Head of caudate nucleus (tissue), 42 donors: ENCODE measurements around the gene SLC35G6.

Experiments
- DNase-seq, 42 donors: peaks; one replicate each; pipeline versions ENCODE4 v3.0.0 to v3.0.0-alpha.2; 2020 to 2021; ENCODE audit warnings: mixed read lengths in 7 of 42
- intact Hi-C: fragments of 100-400 bp; cut with DNase I; formaldehyde crosslinking; loops from one replicate; pipeline ENCODE4 v1.15.0; 2022

The SLC35G6 gene

GRCh38 chr17:7493941-7494340 lies 12.7 kb downstream of the SLC35G6 start:
- DNase-seq, result no peak
- intact Hi-C loops, result no loop called here

DNA sequence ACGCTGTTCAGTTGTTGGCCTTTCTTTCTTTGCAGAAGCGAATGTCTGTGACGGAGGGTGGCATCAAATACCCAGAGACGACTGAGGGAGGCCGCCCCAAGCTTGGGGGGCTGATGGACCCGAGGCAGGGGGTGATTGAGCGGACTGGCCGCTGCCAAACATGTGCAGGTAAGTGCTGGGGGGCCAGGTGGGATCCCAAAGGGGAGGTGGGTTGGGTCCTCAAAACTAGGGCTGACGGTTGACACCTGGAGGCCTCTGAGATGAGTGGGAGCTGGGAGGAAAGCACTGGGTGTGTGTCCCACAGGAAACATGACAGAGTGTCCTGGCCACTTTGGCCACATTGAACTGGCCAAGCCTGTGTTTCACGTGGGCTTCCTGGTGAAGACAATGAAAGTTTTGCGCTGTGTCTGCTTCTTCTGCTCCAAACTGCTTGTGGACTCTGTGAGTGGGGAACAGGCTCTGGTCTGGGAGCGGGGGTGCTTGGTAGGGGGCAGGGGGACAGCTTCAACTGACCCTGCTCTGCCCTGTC lies 14.7 kb downstream of the SLC35G6 start:
- no peak for DNase-seq
- intact Hi-C loops, result no loop called here

DNA sequence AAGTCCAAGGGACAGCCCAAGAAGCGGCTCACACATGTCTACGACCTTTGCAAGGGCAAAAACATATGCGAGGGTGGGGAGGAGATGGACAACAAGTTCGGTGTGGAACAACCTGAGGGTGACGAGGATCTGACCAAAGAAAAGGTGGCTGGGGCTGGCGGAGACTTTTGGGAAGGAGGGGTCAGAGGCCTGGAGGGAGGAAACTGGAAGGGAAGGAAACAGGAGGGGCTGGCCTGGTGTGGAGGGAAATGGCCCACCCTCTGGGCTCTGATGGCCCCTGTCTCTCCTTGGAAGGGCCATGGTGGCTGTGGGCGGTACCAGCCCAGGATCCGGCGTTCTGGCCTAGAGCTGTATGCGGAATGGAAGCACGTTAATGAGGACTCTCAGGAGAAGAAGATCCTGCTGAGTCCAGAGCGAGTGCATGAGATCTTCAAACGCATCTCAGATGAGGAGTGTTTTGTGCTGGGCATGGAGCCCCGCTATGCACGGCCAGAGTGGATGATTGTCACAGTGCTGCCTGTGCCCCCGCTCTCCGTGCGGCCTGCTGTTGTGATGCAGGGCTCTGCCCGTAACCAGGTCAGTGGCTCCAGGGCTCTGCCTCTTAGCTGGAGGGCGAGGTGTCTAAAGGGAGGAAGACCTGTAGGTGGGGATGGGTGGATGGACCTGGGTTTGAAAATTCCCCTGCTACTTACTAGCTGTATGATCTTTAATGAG lies 15.4 kb downstream of the SLC35G6 start:
- DNase-seq, result no peak
- intact Hi-C loops, result no loop called here

- no peak for DNase-seq
- intact Hi-C loops, result no loop called here
Measured at GRCh38 chr17:7497228-7497627, 16.0 kb downstream of the SLC35G6 start.

- intact Hi-C loops, result no loop called here
Measured at GRCh38 chr17:7497636-7498035, 16.4 kb downstream of the SLC35G6 start.

GRCh38 chr17:7499161-7499560 lies 17.9 kb downstream of the SLC35G6 start:
- DNase-seq, result no peak
- intact Hi-C loops, result no loop called here

More at GRCh38 chr17:7497636-7498035, 16.4 kb downstream of the SLC35G6 start:
- DNase-seq, result no peak

- intact Hi-C loops, result no loop called here
Measured at GRCh38 chr17:7501729-7502128, 20.5 kb downstream of the SLC35G6 start.

DNA sequence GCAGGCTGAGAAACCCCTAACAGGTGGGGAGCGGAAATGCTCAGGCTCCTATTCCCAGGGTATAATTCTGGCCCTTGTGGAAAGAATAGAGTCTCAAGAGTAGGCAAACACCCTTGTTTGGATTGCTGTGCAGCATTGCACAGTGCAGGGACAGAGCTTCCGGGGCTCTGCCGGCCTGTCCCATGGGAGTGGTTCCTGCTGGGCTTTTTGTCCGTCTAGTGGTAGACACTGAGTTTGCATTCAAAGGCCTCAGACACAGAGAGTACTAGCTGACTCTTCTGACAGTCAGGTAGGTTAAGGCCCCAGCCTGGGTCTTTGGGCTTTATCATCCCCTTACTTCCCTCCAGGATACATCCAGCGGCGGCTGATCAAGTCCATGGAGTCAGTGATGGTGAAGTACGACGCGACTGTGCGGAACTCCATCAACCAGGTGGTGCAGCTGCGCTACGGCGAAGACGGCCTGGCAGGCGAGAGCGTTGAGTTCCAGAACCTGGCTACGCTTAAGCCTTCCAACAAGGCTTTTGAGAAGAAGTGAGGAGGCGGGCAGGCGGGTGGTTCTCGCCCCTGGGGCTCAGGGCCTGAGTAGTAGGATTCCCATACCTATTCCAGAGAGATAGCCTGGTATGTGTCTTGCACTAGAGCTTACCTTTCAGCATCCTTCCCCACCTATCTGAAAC lies 21.1 kb downstream of the SLC35G6 start:
- intact Hi-C loops, result no loop called here
- DNase-seq, result no peak

More at GRCh38 chr17:7501729-7502128, 20.5 kb downstream of the SLC35G6 start:
- no peak for DNase-seq

DNA sequence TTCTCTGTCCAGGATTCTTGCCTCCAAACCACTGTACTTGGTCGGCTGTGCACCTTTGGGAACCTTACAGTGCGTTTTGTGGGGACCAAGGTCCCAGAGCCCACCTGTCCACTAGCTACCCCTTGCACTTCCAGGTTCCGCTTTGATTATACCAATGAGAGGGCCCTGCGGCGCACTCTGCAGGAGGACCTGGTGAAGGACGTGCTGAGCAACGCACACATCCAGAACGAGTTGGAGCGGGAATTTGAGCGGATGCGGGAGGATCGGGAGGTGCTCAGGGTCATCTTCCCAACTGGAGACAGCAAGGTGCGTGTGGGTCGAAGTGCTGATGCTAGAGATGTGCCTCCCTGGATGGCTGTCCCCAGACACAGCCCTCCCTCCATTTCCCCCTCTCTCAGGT lies 21.7 kb downstream of the SLC35G6 start:
- intact Hi-C loops, result no loop called here
- DNase-seq, result no peak

- no peak for DNase-seq
- intact Hi-C loops, result no loop called here
Measured at GRCh38 chr17:7503521-7503920, 22.3 kb downstream of the SLC35G6 start.

DNA sequence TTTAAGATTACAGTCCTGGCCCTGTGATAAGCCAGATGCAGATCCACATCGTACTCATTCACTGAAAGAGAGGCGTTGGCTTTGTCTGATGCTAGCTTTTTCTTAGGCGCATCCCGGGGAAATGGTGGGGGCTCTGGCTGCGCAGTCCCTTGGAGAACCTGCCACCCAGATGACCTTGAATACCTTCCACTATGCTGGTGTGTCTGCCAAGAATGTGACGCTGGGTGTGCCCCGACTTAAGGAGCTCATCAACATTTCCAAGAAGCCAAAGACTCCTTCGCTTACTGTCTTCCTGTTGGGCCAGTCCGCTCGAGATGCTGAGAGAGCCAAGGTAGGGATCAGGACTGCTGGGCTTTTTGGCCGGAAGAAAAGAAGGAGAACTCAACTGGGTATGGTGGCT lies 26.9 kb downstream of the SLC35G6 start:
- intact Hi-C loops, result no loop called here
- DNase-seq, result no peak

DNA sequence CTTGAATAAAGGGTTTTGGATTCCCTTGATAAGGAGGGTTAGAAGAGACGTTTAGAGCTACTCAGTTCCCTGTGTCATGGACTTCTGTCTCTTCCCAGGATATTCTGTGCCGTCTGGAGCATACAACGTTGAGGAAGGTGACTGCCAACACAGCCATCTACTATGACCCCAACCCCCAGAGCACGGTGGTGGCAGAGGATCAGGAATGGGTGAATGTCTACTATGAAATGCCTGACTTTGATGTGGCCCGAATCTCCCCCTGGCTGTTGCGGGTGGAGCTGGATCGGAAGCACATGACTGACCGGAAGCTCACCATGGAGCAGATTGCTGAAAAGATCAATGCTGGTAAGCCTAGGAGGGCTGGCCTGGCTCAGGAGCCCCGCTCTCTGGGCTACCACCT lies 27.6 kb downstream of the SLC35G6 start:
- DNase-seq, result no peak
- intact Hi-C loops, result no loop called here

GRCh38 chr17:7509937-7510336 lies 28.7 kb downstream of the SLC35G6 start:
- DNase-seq, result no peak
- intact Hi-C loops, result no loop called here

DNA sequence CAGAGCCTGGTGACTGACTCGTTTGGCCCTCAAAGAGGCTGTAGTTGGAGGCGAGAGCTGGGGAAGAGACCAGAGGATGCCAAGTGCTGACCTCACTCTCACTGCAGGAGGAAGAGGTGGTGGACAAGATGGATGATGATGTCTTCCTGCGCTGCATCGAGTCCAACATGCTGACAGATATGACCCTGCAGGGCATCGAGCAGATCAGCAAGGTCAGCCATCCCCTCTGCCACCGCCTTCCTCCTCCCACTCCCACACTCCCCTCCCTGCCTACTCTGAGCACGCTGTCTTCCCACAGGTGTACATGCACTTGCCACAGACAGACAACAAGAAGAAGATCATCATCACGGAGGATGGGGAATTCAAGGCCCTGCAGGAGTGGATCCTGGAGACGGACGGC lies 29.9 kb downstream of the SLC35G6 start:
- no peak for DNase-seq
- intact Hi-C loops, result no loop called here

DNA sequence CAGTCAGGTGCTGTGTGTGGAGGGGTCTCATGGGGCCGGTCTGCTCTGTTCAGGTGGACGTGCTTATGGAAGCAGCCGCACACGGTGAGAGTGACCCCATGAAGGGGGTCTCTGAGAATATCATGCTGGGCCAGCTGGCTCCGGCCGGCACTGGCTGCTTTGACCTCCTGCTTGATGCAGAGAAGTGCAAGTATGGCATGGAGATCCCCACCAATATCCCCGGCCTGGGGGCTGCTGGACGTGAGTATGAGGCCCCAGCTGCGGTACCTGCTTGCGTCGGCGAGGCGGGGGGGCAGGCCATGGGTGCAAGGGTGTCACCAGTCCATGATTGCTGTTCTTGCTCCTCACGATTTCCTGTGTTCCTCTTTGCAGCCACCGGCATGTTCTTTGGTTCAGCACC lies 30.9 kb downstream of the SLC35G6 start:
- no peak for DNase-seq
- intact Hi-C loops, result no loop called here

DNA sequence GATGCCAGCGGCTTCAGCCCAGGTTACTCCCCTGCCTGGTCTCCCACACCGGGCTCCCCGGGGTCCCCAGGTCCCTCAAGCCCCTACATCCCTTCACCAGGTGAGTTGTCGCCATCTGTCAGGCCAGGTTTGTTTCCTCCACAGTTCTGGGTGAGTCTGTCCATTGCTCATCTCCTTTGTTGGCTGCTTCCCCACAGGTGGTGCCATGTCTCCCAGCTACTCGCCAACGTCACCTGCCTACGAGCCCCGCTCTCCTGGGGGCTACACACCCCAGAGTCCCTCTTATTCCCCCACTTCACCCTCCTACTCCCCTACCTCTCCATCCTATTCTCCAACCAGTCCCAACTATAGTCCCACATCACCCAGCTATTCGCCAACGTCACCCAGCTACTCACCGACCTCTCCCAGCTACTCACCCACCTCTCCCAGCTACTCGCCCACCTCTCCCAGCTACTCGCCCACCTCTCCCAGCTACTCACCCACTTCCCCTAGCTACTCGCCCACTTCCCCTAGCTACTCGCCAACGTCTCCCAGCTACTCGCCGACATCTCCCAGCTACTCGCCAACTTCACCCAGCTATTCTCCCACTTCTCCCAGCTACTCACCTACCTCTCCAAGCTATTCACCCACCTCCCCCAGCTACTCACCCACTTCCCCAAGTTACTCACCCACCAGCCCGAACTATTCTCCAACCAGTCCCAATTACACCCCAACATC lies 31.7 kb downstream of the SLC35G6 start:
- peak in 6 of 42 donors; percentile 5 to 43 (median 9) for DNase-seq
- intact Hi-C loops, result no loop called here

- DNase-seq, result peak in 4 of 42 donors; percentile 7 to 21 (median 10)
- intact Hi-C loops, result loop anchor here (2.0 kb wide), 1 partner anchor 47 kb away; the partner anchor contains the start of gene SENP3
Measured at GRCh38 chr17:7513850-7514419, 32.7 kb downstream of the SLC35G6 start.

DNA sequence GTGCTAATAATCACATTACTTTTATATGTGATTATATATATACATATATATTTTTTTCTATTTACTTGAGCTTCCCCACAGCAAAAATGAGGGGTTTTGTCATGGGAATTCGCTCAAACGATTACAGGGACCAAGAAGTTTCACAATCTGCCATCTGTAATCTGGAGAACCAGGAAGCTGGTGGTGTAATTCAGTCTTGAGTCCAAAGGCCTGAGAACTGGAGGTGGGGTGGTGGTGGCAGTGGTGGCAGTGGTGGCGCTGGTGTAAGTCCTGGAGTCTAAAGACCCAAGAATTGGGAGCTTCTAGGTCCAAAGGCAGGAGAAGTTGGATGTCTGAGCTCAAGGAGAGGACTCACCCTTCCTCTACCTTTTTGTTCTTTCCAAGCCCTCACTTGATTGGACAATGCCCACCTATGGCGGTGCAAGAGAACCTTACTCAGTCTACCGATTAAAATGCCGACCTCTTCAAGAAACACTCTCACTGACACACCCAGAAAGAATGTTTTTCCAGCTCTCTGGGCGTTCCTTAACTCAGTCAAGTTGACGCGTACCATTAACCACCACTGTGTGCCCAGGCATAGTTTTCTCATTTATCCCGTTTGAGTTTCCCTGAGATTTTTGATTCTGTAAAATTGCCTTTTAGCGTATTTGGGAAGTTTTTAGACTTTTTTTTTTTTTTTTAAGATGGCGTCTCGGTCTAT lies 34.8 kb downstream of the SLC35G6 start:
- no peak for DNase-seq
- intact Hi-C loops, result loop anchor here (2.0 kb wide), 1 partner anchor 45 kb away; the partner anchor contains the start of gene SENP3

DNA sequence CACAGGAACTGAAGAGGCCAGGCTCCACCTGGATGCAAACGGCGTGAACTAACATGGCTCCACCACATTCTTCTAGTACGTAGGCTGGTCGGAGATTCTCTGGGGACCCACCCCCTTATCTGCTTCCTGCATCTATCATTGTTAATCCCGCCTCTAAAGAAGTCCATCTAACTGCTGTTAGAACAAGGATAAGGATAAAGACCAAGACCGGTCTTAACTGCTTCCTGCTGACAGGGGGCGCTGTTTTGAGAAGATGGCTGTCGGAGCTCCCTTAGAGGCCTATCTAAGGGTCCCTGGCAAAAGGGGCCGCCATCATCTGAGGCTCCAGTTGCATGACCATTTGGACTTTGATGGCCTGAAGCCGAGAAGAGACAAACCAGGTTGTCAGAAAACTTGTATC lies 41.8 kb downstream of the SLC35G6 start:
- intact Hi-C loops, result no loop called here
- DNase-seq, result peak in 9 of 42 donors; percentile 13 to 62 (median 28)
